ENCODE measurements around the gene TRNP1.

DNA sequence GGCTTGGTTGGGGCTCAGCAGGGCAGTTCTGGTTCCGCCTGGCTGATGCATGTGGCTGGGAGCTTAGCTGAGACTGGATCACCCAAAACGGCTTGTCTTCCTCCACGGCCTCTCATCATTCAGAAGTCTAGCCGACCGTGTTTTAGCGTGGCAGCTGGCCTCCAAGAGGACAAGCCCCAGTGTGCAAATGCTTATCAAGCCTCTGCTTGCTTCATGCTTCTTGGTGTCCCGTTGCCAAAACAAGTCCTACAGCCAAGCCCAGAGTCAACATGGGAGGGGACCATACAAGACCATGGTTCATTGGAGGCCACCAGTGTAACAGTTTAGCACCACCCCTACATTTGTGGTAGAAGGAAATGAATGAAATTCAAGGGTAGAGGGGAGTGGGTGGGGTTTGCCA is 22.7 kb upstream of the TRNP1 start:
- TF ChIP-seq, protein P1, sequence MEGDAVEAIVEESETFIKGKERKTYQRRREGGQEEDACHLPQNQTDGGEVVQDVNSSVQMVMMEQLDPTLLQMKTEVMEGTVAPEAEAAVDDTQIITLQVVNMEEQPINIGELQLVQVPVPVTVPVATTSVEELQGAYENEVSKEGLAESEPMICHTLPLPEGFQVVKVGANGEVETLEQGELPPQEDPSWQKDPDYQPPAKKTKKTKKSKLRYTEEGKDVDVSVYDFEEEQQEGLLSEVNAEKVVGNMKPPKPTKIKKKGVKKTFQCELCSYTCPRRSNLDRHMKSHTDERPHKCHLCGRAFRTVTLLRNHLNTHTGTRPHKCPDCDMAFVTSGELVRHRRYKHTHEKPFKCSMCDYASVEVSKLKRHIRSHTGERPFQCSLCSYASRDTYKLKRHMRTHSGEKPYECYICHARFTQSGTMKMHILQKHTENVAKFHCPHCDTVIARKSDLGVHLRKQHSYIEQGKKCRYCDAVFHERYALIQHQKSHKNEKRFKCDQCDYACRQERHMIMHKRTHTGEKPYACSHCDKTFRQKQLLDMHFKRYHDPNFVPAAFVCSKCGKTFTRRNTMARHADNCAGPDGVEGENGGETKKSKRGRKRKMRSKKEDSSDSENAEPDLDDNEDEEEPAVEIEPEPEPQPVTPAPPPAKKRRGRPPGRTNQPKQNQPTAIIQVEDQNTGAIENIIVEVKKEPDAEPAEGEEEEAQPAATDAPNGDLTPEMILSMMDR (IDR thresholded peaks at IDR 0.05) = no peak
- TF ChIP-seq POLR2A (IDR thresholded peaks at IDR 0.05) = no peak

All from lower leg skin (tissue), 3 donors.